ENCODE results near the gene MCM10. TPM values are rescaled to one million over a fixed set of nuclear protein-coding genes. Genes with fewer than 3 reads are reported as not detected.

MCM10 gene
- total RNA-seq, 2 experiments from 2014 or later, result 0.16 to 0.50 TPM

DNA sequence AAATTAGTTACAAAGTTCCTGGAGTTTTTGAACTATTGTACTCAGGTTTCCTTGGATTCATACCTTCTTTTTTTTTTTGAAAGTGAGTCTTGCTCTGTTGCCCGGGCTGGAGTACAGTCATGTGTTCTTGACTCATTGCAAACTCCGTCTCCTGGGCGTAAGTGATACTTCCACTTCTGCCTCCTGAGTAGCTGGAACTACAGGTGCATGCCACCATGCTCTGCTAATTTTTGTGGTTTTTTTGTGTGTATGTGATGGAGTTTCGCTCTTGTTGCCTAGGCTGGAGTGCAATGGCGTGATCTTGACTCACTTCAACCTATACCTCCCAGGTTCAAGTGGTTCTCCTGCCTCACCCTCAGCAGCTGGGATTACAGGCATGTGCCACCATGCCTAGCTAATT, 22.3 kb downstream of the MCM10 start:
- POLR2A ChIA-PET, result no interaction called here
- no peaks in the 10 kb centered on the region for H3K9me3 ChIP-seq (ENCODE audit: control insufficient read depth in 1 of 2, insufficient read depth in 1 of 2, low read length in 2 of 2)
- CTCF ChIA-PET, result no interaction called here
- H3K4me1 ChIP-seq (ENCODE audit: insufficient read depth, low read length), result no peaks in the 10 kb centered on the region
- no peak overlapping the region for H3K27ac ChIP-seq (ENCODE audit: low read depth in 1 of 2, low read length in 2 of 2)
- intact Hi-C loops (cut with DNase I, micrococcal nuclease), result no loop called here
- no peaks in the 10 kb centered on the region for H3K36me3 Mint-ChIP-seq (ENCODE audit: low read depth)
- H3K27me3 Mint-ChIP-seq, result no peaks in the 10 kb centered on the region
- H3K4me3 ChIP-seq (ENCODE audit: low read length), result no peak overlapping the region
- no peaks in the 10 kb centered on the region for H3K36me3 ChIP-seq (ENCODE audit: insufficient read depth, low read length)
- H3K27me3 ChIP-seq (ENCODE audit: control insufficient read depth in 1 of 2, insufficient read depth in 2 of 2, low read length in 2 of 2), result no peaks in the 10 kb centered on the region
- no peak overlapping the region for H3K4me3 Mint-ChIP-seq
- ATAC-seq (ENCODE audit: poor library complexity), result no peak
- H3K4me1 Mint-ChIP-seq (ENCODE audit: low read depth), result no peaks in the 10 kb centered on the region
- no peaks in the 10 kb centered on the region for H3K9me3 Mint-ChIP-seq
- TF ChIP-seq, protein P1, sequence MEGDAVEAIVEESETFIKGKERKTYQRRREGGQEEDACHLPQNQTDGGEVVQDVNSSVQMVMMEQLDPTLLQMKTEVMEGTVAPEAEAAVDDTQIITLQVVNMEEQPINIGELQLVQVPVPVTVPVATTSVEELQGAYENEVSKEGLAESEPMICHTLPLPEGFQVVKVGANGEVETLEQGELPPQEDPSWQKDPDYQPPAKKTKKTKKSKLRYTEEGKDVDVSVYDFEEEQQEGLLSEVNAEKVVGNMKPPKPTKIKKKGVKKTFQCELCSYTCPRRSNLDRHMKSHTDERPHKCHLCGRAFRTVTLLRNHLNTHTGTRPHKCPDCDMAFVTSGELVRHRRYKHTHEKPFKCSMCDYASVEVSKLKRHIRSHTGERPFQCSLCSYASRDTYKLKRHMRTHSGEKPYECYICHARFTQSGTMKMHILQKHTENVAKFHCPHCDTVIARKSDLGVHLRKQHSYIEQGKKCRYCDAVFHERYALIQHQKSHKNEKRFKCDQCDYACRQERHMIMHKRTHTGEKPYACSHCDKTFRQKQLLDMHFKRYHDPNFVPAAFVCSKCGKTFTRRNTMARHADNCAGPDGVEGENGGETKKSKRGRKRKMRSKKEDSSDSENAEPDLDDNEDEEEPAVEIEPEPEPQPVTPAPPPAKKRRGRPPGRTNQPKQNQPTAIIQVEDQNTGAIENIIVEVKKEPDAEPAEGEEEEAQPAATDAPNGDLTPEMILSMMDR (IDR thresholded peaks at IDR 0.05), result no peak
- DNase-seq, result no peak
- no peak overlapping the region for H3K27ac Mint-ChIP-seq

DNA sequence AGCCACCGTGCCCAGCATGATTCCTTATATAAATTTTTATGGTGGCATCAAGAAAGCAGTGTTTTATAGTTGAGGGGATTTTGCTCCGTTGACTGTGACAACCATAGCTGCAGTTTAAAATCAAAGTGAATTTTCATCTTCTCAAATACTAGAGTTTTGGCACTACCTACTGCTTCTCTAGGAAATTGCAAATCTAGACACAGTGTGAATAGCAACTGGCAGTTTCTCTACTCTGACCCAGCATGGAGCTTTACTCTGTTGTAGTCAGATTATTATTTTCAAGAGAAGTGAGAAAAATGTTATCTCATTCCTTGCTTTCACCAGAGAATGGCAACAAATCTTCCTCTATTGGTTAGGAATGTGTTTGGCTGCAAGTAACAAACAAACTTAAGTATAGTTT, 22.9 kb downstream of the MCM10 start:
- no peaks in the 10 kb centered on the region for H3K27me3 Mint-ChIP-seq

DNA sequence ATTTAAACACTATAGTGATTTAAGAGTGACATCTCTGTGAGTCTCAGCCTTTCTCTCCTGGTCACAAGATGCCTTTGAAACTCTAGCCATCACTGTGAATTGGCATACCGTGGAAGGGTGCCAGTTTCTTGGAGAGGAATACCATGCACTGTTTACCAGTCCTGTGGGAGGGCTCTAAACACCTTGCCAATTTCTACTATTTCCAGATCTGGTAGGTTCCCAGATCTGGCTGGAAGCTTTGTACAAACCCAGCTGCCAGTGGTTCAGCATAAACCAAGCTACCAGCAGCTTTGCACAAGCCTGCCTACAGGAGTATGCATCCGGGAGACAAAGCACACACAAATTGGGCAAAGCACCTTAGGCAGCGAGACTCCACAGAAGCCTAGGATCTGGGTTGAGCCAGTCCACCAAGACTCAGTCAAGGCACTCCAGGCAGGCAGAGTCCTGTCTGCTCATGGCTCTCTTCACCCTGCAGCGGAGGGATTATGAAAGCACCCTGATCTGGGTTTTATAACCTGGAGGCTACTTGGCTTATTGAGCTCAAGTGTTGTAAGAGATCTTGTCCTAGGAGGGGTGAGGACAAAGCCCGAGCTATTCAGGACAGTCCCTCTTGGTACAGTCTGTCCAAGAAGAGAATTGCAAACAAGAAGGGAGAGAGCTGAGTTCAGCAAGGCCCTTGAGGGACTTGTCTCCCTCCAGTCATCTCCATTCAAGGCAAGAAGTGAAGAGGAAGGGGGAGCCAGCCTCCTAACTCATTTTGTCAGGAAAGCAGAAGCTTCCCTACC, 23.6 kb downstream of the MCM10 start:
- no peak for DNase-seq
- Histone ChIP-seq H3K4me1 (ENCODE audit: insufficient read depth, low read length) (no peaks in the 10 kb centered on the region), H3K9me3 (ENCODE audit: control insufficient read depth in 1 of 2, insufficient read depth in 1 of 2, low read length in 2 of 2) (no peaks in the 10 kb centered on the region), H3K27me3 (ENCODE audit: control insufficient read depth in 1 of 2, insufficient read depth in 2 of 2, low read length in 2 of 2) (no peaks in the 10 kb centered on the region), H3K4me3 (ENCODE audit: low read length) (no peak overlapping the region), H3K27ac (ENCODE audit: low read depth in 1 of 2, low read length in 2 of 2) (no peak overlapping the region), H3K36me3 (ENCODE audit: insufficient read depth, low read length) (no peaks in the 10 kb centered on the region)
- Mint-ChIP-seq H3K4me1 (ENCODE audit: low read depth) (no peaks in the 10 kb centered on the region), H3K27ac (no peak overlapping the region), H3K4me3 (no peak overlapping the region), H3K9me3 (no peaks in the 10 kb centered on the region), H3K36me3 (ENCODE audit: low read depth) (no peaks in the 10 kb centered on the region), H3K27me3 (no peaks in the 10 kb centered on the region)
- intact Hi-C loops (cut with DNase I, micrococcal nuclease), result no loop called here
- no peak for ATAC-seq (ENCODE audit: poor library complexity)
- POLR2A ChIA-PET, result interaction anchor here (1.5 kb wide), 1 partner anchor 23 kb away, joined by 3 read pairs; the partner anchor contains the start of gene MCM10
- TF ChIP-seq, protein P1 (IDR thresholded peaks at IDR 0.05), result no peak
- CTCF ChIA-PET, result no interaction called here

More for the DNA sequence above, 22.9 kb downstream of the MCM10 start:
- no peaks in the 10 kb centered on the region for H3K36me3 ChIP-seq (ENCODE audit: insufficient read depth, low read length)
- no peaks in the 10 kb centered on the region for H3K27me3 ChIP-seq (ENCODE audit: control insufficient read depth in 1 of 2, insufficient read depth in 2 of 2, low read length in 2 of 2)
- H3K4me1 ChIP-seq (ENCODE audit: insufficient read depth, low read length), result no peaks in the 10 kb centered on the region
- no peaks in the 10 kb centered on the region for H3K4me1 Mint-ChIP-seq (ENCODE audit: low read depth)
- ChIA-PET POLR2A (no interaction called here), CTCF (no interaction called here)
- H3K9me3 ChIP-seq (ENCODE audit: control insufficient read depth in 1 of 2, insufficient read depth in 1 of 2, low read length in 2 of 2), result no peaks in the 10 kb centered on the region
- H3K4me3 ChIP-seq (ENCODE audit: low read length), result no peak overlapping the region
- H3K27ac Mint-ChIP-seq, result no peak overlapping the region
- intact Hi-C loops (cut with DNase I, micrococcal nuclease), result no loop called here
- H3K27ac ChIP-seq (ENCODE audit: low read depth in 1 of 2, low read length in 2 of 2), result no peak overlapping the region
- ATAC-seq (ENCODE audit: poor library complexity), result no peak
- no peak for DNase-seq
- no peaks in the 10 kb centered on the region for H3K36me3 Mint-ChIP-seq (ENCODE audit: low read depth)
- TF ChIP-seq, protein P1 (IDR thresholded peaks at IDR 0.05), result no peak
- H3K4me3 Mint-ChIP-seq, result no peak overlapping the region
- no peaks in the 10 kb centered on the region for H3K9me3 Mint-ChIP-seq
